ENCODE measurements around the gene KIF5C.

GRCh38 chr2:149018981-149019380 lies 144.0 kb downstream of the KIF5C start:
- TF ChIP-seq CTCF (IDR thresholded peaks at IDR 0.05) (no peak), POLR2A (IDR thresholded peaks at IDR 0.05) (no peak)
